ENCODE measurements around the gene ENTPD7.

GRCh38 chr10:99659868-99660366 lies 608 bp downstream of the ENTPD7 start:
- TF ChIP-seq CTCF (IDR thresholded peaks at IDR 0.05) (no peak), POLR2AphosphoS5 (IDR thresholded peaks at IDR 0.05) (no peak)

Data from upper lobe of left lung (tissue), 4 donors.